Osteoblast (primary cell): ENCODE measurements around the gene DLG2. TPM values are rescaled to one million over a fixed set of nuclear protein-coding genes. Genes with fewer than 3 reads are reported as not detected.

Experiments
- DNase-seq: peaks from one replicate; pipeline ENCODE4 v3.0.0; 2011; ENCODE audit warnings: low spot score, mixed read lengths; ENCODE audit not compliant: insufficient read length; ENCODE audit errors: missing footprints
- H2AFZ ChIP-seq: 2 replicates; pipeline ENCODE4 v1.6.0; 2011; ENCODE audit warnings: mild to moderate bottlenecking, low read length
- H3K27ac ChIP-seq: 2 replicates; pipeline ENCODE4 v1.5.1; 2011; ENCODE audit warnings: mild to moderate bottlenecking, low read depth, low read length, moderate library complexity
- H3K27me3 ChIP-seq: 2 replicates; pipeline ENCODE4 v1.6.0; 2012; ENCODE audit warnings: mild to moderate bottlenecking, control low read depth, inconsistent platforms, low read length, moderate library complexity; ENCODE audit not compliant: insufficient read depth
- H3K36me3 ChIP-seq: 2 replicates; pipeline ENCODE4 v1.5.1; 2011; ENCODE audit warnings: mild to moderate bottlenecking, low read length, control low read depth, moderate library complexity; ENCODE audit not compliant: insufficient read depth
- H3K4me1 ChIP-seq: 2 replicates; pipeline ENCODE4 v1.5.1; 2011; ENCODE audit warnings: mild to moderate bottlenecking, low read length, control low read depth, moderate library complexity; ENCODE audit not compliant: insufficient read depth
- H3K4me2 ChIP-seq: 2 replicates; pipeline ENCODE4 v1.6.0; 2011; ENCODE audit warnings: mild to moderate bottlenecking, low read length; ENCODE audit not compliant: insufficient read depth
- H3K4me3 ChIP-seq: fragments of 200-600 bp; sonication (generic); 3 replicates; pipeline ENCODE4 v1.5.1; 2012; ENCODE audit warnings: mild to moderate bottlenecking, low read length, inconsistent platforms; ENCODE audit not compliant: insufficient read depth
- H3K79me2 ChIP-seq: 2 replicates; pipeline ENCODE4 v1.6.0; 2012; ENCODE audit warnings: mild to moderate bottlenecking, low read length, control low read depth, inconsistent platforms; ENCODE audit not compliant: insufficient read depth
- H3K9me3 ChIP-seq: 2 replicates; pipeline ENCODE4 v1.5.1; 2011; ENCODE audit warnings: low read depth, low read length, control low read depth
- H4K20me1 ChIP-seq: 2 replicates; pipeline ENCODE4 v1.6.0; 2012; ENCODE audit warnings: mild to moderate bottlenecking, low read length, control low read depth; ENCODE audit not compliant: insufficient read depth
- CTCF ChIP-seq: IDR thresholded peaks from 2 replicates; pipeline ENCODE4 v1.5.1; 2011; ENCODE audit warnings: mild to moderate bottlenecking, low read depth, low read length, moderate library complexity; ENCODE audit errors: extremely low read depth
- total RNA-seq: library from RNA; depleted of rRNA; stranded (reverse); fragments of >200 nt; gene quantifications from 2 replicates; pipeline ENCODE4 v1.2.3, GENCODE V29; 2012

The DLG2 gene
- total RNA-seq, 1 donor, result 3.3 TPM

- no peaks in the 10 kb centered on the region for H3K27me3 ChIP-seq
- H3K79me2 ChIP-seq, result no peaks in the 10 kb centered on the region
- no peak overlapping the region for H2AFZ ChIP-seq
- no peaks in the 10 kb centered on the region for H3K36me3 ChIP-seq
- no peak overlapping the region for H3K27ac ChIP-seq
- H4K20me1 ChIP-seq, result no peaks in the 10 kb centered on the region
- H3K4me2 ChIP-seq, result no peak overlapping the region
- TF ChIP-seq CTCF, result no peak
- H3K4me1 ChIP-seq, result no peaks in the 10 kb centered on the region
- no peaks in the 10 kb centered on the region for H3K9me3 ChIP-seq
- no peak for DNase-seq
- no peak overlapping the region for H3K4me3 ChIP-seq
Observed at GRCh38 chr11:84663731-84664130, 963.4 kb downstream of the DLG2 start.

- H3K9me3 ChIP-seq, result no peaks in the 10 kb centered on the region
- no peaks in the 10 kb centered on the region for H3K79me2 ChIP-seq
- H3K27me3 ChIP-seq, result no peaks in the 10 kb centered on the region
- H4K20me1 ChIP-seq, result no peaks in the 10 kb centered on the region
- H3K4me2 ChIP-seq, result no peak overlapping the region
- no peak for DNase-seq
- TF ChIP-seq CTCF, result no peak
- H3K27ac ChIP-seq, result no peak overlapping the region
- H3K4me3 ChIP-seq, result no peak overlapping the region
- H3K36me3 ChIP-seq, result no peaks in the 10 kb centered on the region
- no peaks in the 10 kb centered on the region for H3K4me1 ChIP-seq
- H2AFZ ChIP-seq, result no peak overlapping the region
Observed at GRCh38 chr11:84660257-84660977, 966.7 kb downstream of the DLG2 start.

GRCh38 chr11:84655712-84656111 is 971.4 kb downstream of the DLG2 start:
- no peak for DNase-seq
- no peak overlapping the region for H3K4me2 ChIP-seq
- H3K4me3 ChIP-seq, result no peak overlapping the region
- TF ChIP-seq CTCF, result no peak
- no peaks in the 10 kb centered on the region for H3K27me3 ChIP-seq
- no peaks in the 10 kb centered on the region for H3K79me2 ChIP-seq
- no peaks in the 10 kb centered on the region for H3K4me1 ChIP-seq
- H3K9me3 ChIP-seq, result no peaks in the 10 kb centered on the region
- H3K36me3 ChIP-seq, result no peaks in the 10 kb centered on the region
- H4K20me1 ChIP-seq, result no peaks in the 10 kb centered on the region
- H2AFZ ChIP-seq, result no peak overlapping the region
- no peak overlapping the region for H3K27ac ChIP-seq

DNA sequence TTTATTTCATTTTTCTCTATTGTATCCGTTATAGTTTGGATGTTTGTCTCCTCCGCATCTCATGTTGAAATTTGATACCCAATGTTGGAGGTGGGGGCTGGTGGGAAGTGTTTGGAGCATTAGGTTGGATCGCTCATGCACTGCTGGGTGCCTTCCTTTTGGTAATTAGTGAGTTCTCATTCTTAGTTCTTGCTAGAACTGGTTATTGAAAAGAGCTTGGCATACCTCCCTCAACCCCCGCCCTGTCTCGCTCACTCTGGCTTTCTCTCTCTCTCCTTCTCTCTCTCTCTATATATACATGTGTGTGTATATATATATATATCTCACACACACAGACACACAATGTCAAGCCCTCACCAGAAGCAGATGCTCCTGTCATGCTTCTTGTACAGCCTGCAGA is 978.7 kb downstream of the DLG2 start:
- H3K4me3 ChIP-seq, result no peak overlapping the region
- no peaks in the 10 kb centered on the region for H4K20me1 ChIP-seq
- no peaks in the 10 kb centered on the region for H3K9me3 ChIP-seq
- H3K27me3 ChIP-seq, result no peaks in the 10 kb centered on the region
- no peak for TF ChIP-seq CTCF
- no peaks in the 10 kb centered on the region for H3K36me3 ChIP-seq
- H2AFZ ChIP-seq, result no peak overlapping the region
- H3K4me1 ChIP-seq, result no peaks in the 10 kb centered on the region
- H3K4me2 ChIP-seq, result no peak overlapping the region
- no peaks in the 10 kb centered on the region for H3K79me2 ChIP-seq
- H3K27ac ChIP-seq, result no peak overlapping the region
- no peak for DNase-seq
